ENCODE data around the gene MAEA.

Gene MAEA

DNA sequence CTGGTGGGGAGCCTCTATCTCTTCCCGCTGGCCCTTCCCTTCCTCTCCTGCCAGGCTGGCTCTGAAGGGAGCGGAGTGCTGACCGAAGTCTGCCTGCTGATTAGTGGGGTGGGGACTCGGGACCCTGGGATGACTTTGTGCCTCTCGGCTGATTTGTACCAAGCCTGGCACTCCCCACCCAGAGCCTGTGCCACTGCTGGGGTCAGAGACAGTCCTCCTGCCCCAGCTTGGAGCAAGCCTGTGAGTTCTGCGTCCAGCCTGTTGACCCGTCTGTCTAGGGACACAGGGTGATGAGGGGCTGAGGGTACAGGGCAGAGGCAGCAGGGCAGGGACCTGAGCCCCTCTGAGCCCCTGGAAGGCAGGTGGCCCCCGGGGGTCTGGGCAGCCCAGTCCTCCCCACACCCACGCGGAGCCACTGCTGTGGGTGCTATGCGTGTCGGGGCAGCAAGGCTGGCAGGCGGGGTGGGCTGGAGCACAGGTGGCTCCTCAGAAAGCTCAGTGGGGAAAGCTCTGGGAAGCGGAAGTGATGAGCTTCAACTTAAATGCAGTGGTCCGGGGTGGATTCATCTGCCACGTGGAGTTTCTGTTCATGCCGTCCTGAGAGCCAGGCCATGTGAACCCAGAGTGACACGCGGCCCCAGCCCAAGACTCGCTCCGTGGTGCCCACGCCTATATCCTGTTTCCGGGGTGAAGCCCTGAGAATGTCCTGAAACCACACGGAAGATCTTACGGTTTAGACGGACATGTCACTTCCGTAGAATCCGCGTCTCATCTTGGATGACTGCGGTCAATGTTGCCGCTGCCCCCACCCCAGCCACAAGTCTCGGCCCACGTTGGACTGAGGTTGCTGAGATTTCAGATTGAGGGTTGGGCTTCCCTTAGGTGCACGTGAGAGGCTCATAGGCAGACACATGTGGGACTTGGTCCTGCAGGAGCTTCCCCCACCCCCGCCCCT is 36.3 kb downstream of the MAEA start:
- DNase-seq (ENCODE audit: low read depth): no peak
- TF ChIP-seq, protein P1, sequence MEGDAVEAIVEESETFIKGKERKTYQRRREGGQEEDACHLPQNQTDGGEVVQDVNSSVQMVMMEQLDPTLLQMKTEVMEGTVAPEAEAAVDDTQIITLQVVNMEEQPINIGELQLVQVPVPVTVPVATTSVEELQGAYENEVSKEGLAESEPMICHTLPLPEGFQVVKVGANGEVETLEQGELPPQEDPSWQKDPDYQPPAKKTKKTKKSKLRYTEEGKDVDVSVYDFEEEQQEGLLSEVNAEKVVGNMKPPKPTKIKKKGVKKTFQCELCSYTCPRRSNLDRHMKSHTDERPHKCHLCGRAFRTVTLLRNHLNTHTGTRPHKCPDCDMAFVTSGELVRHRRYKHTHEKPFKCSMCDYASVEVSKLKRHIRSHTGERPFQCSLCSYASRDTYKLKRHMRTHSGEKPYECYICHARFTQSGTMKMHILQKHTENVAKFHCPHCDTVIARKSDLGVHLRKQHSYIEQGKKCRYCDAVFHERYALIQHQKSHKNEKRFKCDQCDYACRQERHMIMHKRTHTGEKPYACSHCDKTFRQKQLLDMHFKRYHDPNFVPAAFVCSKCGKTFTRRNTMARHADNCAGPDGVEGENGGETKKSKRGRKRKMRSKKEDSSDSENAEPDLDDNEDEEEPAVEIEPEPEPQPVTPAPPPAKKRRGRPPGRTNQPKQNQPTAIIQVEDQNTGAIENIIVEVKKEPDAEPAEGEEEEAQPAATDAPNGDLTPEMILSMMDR (conservative IDR thresholded peaks at IDR 0.05; ENCODE audit: low read depth, low read length): no peak
- H3K4me3 ChIP-seq (ENCODE audit: low read length): no peak overlapping the region

GRCh38 chr4:1326751-1327525 is 37.2 kb downstream of the MAEA start:
- no peak for DNase-seq (ENCODE audit: low read depth)
- no peak overlapping the region for H3K4me3 ChIP-seq (ENCODE audit: low read length)
- TF ChIP-seq, protein P1 (conservative IDR thresholded peaks at IDR 0.05; ENCODE audit: low read depth, low read length): no peak

GRCh38 chr4:1327526-1328266 is 38.0 kb downstream of the MAEA start:
- H3K4me3 ChIP-seq (ENCODE audit: low read length): no peak overlapping the region
- TF ChIP-seq, protein P1 (conservative IDR thresholded peaks at IDR 0.05; ENCODE audit: low read depth, low read length): no peak
- no peak for DNase-seq (ENCODE audit: low read depth)

DNA sequence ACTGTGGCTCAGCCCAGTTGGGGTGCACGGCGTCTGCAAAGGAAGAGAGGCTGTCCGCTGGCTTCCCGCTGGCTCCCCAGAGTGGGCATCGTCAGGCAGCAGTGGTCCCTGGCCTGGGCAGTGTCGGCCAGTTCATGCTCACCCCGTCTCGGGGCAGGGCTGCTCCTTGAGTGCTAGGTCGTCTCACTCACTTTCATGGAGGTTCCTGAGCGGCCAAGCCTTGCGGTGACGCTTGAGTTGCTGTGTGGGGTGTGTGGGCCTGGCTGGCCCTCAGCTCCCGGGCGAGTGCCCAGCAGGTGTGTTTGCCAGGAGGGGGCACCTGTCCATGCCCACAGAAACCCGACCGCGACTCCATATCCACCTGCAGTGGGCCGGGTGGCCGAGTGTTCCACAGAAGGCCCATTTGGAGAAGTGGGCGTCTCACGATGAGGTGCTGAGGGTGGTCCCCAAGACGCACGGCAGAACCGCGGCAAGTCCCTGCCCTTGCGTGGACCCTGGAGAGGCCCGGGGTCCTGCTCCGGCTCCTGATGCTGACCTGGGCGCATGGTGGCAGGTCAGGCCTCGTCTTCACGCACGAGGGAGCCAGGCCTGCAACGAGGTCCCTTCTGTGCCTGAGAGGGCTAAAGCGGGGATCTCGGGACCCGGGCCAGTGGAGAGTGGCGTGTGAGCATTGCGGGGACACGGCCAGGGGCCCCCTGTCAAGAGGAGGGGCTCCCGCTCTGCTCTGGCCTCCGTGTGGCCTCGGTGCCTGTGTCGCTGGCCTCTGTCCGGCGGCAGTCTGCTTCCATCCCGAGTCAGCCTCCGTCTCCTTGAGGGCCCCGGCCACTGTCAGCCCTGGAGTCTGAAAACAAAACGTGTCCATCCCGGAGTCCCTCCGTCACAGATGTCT is 38.8 kb downstream of the MAEA start:
- no peak for DNase-seq (ENCODE audit: low read depth)
- no peak overlapping the region for H3K4me3 ChIP-seq (ENCODE audit: low read length)
- TF ChIP-seq, protein P1 (conservative IDR thresholded peaks at IDR 0.05; ENCODE audit: low read depth, low read length): no peak

- no peak for DNase-seq (ENCODE audit: low read depth)
- TF ChIP-seq, protein P1 (conservative IDR thresholded peaks at IDR 0.05; ENCODE audit: low read depth, low read length): no peak
- no peak overlapping the region for H3K4me3 ChIP-seq (ENCODE audit: low read length)
Measured at GRCh38 chr4:1329408-1330371, 40.0 kb downstream of the MAEA start.
